ENCODE results near the gene FCGBP.
"Not testable (repeated sequence)": the region's sequence is repeated elsewhere in the genome, so short reads cannot be mapped to it uniquely, and the experiment has no call there.

DNA sequence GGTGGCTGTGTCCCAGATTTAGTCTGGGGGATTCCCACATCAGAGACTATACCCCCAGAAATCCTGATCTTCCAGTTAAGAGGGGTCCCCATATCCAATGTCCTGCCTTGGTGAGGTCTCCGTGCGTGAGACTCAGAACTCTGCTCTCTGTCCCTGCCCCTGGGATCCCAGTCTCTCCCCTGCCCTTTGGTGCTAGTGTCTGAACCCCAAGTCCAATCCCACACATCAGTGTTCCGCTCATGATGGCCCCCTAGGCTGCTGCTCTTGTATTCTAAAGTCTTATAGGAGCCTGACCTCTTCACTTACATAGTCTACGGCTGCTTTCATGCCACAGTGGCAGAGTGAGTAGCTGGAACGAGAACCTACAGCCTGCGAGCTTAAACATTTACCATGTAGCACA, 35.6 kb downstream of the FCGBP start:
- not testable (repeated sequence) for TF ChIP-seq CTCF (conservative IDR thresholded peaks at IDR 0.05; ENCODE audit: low read depth, low read length); EZH2 (IDR thresholded peaks at IDR 0.05; ENCODE audit: borderline replicate concordance, low read depth, low read length, poor library complexity, severe bottlenecking)

All from A673 (cell line).